K562 (cell line): ENCODE results near the gene SYF2. TPM values are rescaled to one million over a fixed set of nuclear protein-coding genes. Genes with fewer than 3 reads are reported as not detected.
A peak's percentile ranks its signal among the peaks of the same experiment; 100 is the strongest.

ENCODE experiments used
- ESRRB ChIP-seq: fragments of 250-450 bp; sonication (Bioruptor Pico); IDR thresholded peaks from 2 replicates; pipeline ENCODE4 v1.5.0; 2020; ENCODE audit warnings: mild to moderate bottlenecking, moderate library complexity, borderline replicate concordance
- FOXA3 ChIP-seq, 2 experiments: fragments of 450-650 bp in 1 of 2; sonication (generic) in 1 of 2; formaldehyde crosslinking; IDR thresholded peaks in 1 of 2; conservative IDR thresholded peaks in 1 of 2; 2 replicates each; pipeline versions ENCODE4 v1.4.0 to v1.8.0; 2020 to 2022; ENCODE audit warnings: mild to moderate bottlenecking in 2 of 2, missing genetic modification reagents in 1 of 2
- FOXM1 ChIP-seq, 2 experiments: fragments of 450-650 bp in 1 of 2; sonication (generic) in 1 of 2; formaldehyde crosslinking in 1 of 2; IDR thresholded peaks; 2 replicates each; pipeline versions ENCODE4 v1.6.1 to v1.9.0; 2017 to 2022; ENCODE audit warnings: low read depth in 2 of 2, mild to moderate bottlenecking in 2 of 2, missing genetic modification reagents in 1 of 2, moderate library complexity in 1 of 2
- GATAD2B ChIP-seq: fragments of 450-650 bp; IDR thresholded peaks from 2 replicates; pipeline ENCODE4 v1.6.1; 2017; ENCODE audit warnings: mild to moderate bottlenecking, borderline replicate concordance
- ILF3 ChIP-seq: fragments of 450-650 bp; IDR thresholded peaks from 2 replicates; pipeline ENCODE4 v1.6.1; 2018; ENCODE audit warnings: antibody characterized with exemption, mild to moderate bottlenecking, moderate library complexity, borderline replicate concordance
- KHSRP ChIP-seq: fragments of 450-650 bp; IDR thresholded peaks from 2 replicates; pipeline ENCODE4 v1.6.1; 2017
- PATZ1 ChIP-seq: fragments of 250-450 bp; sonication (Bioruptor Pico); IDR thresholded peaks from 2 replicates; pipeline ENCODE4 v1.5.0; 2020; ENCODE audit warnings: mild to moderate bottlenecking, borderline replicate concordance
- PYGO2 ChIP-seq: fragments of 450-650 bp; IDR thresholded peaks from 2 replicates; pipeline ENCODE4 v1.6.1; 2016; ENCODE audit warnings: mild to moderate bottlenecking, missing genetic modification characterization, moderate library complexity, missing compliant biosample characterization
- RERE ChIP-seq: sonication (generic); formaldehyde crosslinking; IDR thresholded peaks from 2 replicates; pipeline ENCODE4 v1.8.0; 2023; ENCODE audit warnings: missing genetic modification reagents, mild to moderate bottlenecking, borderline replicate concordance
- SETDB1 ChIP-seq: IDR thresholded peaks from one replicate; pipeline ENCODE4 v1.6.1; 2012; ENCODE audit warnings: low read length, control low read depth, inconsistent platforms
- STAG1 ChIP-seq: sonication (generic); formaldehyde crosslinking; IDR thresholded peaks from 2 replicates; pipeline ENCODE4 v1.5.0; 2020; ENCODE audit warnings: missing genetic modification reagents, borderline replicate concordance
- XRCC4 ChIP-seq: IDR thresholded peaks from one replicate; pipeline ENCODE4 v1.6.1; 2011; ENCODE audit not compliant: insufficient read depth, insufficient read length; ENCODE audit errors: extremely low read depth
- ZNF282 ChIP-seq: sonication (generic); formaldehyde crosslinking; IDR thresholded peaks from 2 replicates; pipeline ENCODE4 v1.8.1; 2023; ENCODE audit warnings: missing genetic modification reagents
- ZNF316 ChIP-seq: fragments of 450-650 bp; IDR thresholded peaks from 2 replicates; pipeline ENCODE4 v1.6.1; 2016
- ZNF740 ChIP-seq, 3 experiments: fragments of 200-800 bp in 1 of 3; sonication (Bioruptor generic) in 1 of 3; sonication (generic) in 1 of 3; formaldehyde crosslinking in 1 of 3; IDR thresholded peaks; 2 replicates each; pipeline versions ENCODE4 v1.6.1 to v1.8.0; 2016 to 2022; ENCODE audit warnings: mild to moderate bottlenecking in 2 of 3, missing compliant biosample characterization in 2 of 3, missing genetic modification characterization in 2 of 3, missing genetic modification reagents in 1 of 3
- polyA plus RNA-seq, 8 experiments: library from polyadenylated mRNA; depleted of rRNA in 4 of 8; stranded (reverse) in 5 of 8; unstranded in 3 of 8; fragments of >200 nt; fragmentation: Nextera tagmentation in 2 of 8; fragmentation: Illumina TruSeq in 1 of 8; extraction: Ambion mirVana in 2 of 8; extraction: Trizol in 1 of 8; gene quantifications; 2 replicates each; pipeline versions ENCODE4 v1.2.1 to v1.2.3, GENCODE V29; 2011 to 2014; ENCODE audit warnings: inconsistent platforms in 1 of 8, missing spikeins in 1 of 8
- total RNA-seq, 7 experiments: library from RNA; depleted of rRNA in 6 of 7; stranded (reverse); fragments of >200 nt in 6 of 7; fragmentation: Illumina TruSeq in 2 of 7; extraction: Trizol in 2 of 7; gene quantifications; 2 replicates each; pipeline versions ENCODE4 v1.2.1 to v1.2.3, GENCODE V29; 2011 to 2021; ENCODE audit warnings: low replicate concordance in 1 of 7
- TF ChIP-seq, protein P1 (sequence below): fragments of 450-650 bp; conservative IDR thresholded peaks from 2 replicates; pipeline ENCODE4 v1.6.1; 2016; ENCODE audit warnings: missing genetic modification characterization, low read depth, mild to moderate bottlenecking, missing compliant biosample characterization, moderate library complexity

Gene SYF2
- total and polyA plus RNA-seq, 9 of the 15 experiments (the other 6 are each of a cell fraction or from before 2014, with no cell fraction given) = 20.9 to 69.0 (median 43.2) TPM

- TF ChIP-seq RERE (CRISPR knock-in tag) (no peak), ESRRB (CRISPR knock-in tag) (no peak), FOXM1 (IDR thresholded peaks at IDR 0.05; ENCODE audit: low read depth) (no peak), FOXM1 (CRISPR knock-in tag; IDR thresholded peaks at IDR 0.05; ENCODE audit: low read depth) (peak; percentile 59; the same call in 1 of the 2 replicates), PYGO2 (tag) (no peak), KHSRP (peak; percentile 50; the same call in 1 of the 2 replicates), ZNF316 (no peak), PATZ1 (CRISPR knock-in tag) (peak; percentile 63; the same call in 1 of the 2 replicates), SETDB1 (no peak), FOXA3 (CRISPR knock-in tag; conservative IDR thresholded peaks at IDR 0.05 in 1 of 2, IDR thresholded peaks at IDR 0.05 in 1 of 2) (no peak), ZNF740 (CRISPR knock-in tag; IDR thresholded peaks at IDR 0.05) (no peak), ZNF740 (tag; IDR thresholded peaks at IDR 0.05) (no peak), GATAD2B (peak; percentile 7; the same call in 1 of the 2 replicates), ILF3 (peak; percentile 60; the same call in 1 of the 2 replicates), ZNF282 (CRISPR knock-in tag) (no peak), STAG1 (CRISPR knock-in tag) (peak; percentile 46), XRCC4 (no peak)
- TF ChIP-seq, protein P1, sequence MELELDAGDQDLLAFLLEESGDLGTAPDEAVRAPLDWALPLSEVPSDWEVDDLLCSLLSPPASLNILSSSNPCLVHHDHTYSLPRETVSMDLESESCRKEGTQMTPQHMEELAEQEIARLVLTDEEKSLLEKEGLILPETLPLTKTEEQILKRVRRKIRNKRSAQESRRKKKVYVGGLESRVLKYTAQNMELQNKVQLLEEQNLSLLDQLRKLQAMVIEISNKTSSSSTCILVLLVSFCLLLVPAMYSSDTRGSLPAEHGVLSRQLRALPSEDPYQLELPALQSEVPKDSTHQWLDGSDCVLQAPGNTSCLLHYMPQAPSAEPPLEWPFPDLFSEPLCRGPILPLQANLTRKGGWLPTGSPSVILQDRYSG (tag) = 0 out of 2 replicates have a peak, but pooled peaks have one; percentile 12
These were observed 7.6 kb upstream of the SYF2 start (continued) for GRCh38 chr1:25239681-25240541.
